Measurements from ENCODE around the gene MPP1.

DNA sequence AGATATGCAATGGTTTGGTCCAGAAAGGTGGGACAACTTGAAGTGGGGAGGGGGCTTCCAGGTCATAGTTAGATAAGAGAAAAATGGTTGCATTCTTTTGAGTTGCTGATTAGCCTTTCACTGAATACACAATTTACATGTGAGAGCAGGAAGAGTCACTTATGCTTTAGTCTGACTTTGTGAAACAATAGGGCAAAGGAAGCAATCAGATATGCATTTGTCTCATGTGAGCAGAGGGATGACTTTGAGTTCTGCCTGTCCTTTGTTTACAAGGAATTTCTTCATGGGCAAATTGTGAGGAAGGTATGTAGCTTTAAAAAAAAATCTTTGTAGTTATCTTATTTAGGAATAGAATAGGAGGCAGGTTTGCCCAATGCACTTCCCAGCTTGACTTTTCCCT lies 16.2 kb upstream of the MPP1 start:
- TF ChIP-seq POLR2AphosphoS5 (IDR thresholded peaks at IDR 0.05; ENCODE audit: low read depth, low read length) (no peak), SIN3A (IDR thresholded peaks at IDR 0.05; ENCODE audit: borderline replicate concordance, insufficient read depth, low read length) (no peak), REST (IDR thresholded peaks at IDR 0.05; ENCODE audit: insufficient read depth in 1 of 2, low read depth in 2 of 2, low read length in 2 of 2) (no peak), FOXP2 (optimal IDR thresholded peaks at IDR 0.05; ENCODE audit: borderline replicate concordance, extremely low read depth, extremely low read length, insufficient read depth) (no peak), TAF1 (IDR thresholded peaks at IDR 0.05; ENCODE audit: borderline replicate concordance, insufficient read depth, low read length) (no peak)

Measured in PFSK-1 (cell line).